Mesodermal cell (in vitro differentiated cells): ENCODE results near the gene SHISA7.
A peak's percentile ranks its signal among the peaks of the same experiment; 100 is the strongest.
"Not testable (repeated sequence)": the region's sequence is repeated elsewhere in the genome, so short reads cannot be mapped to it uniquely, and the experiment has no call there.

Experiments
- H3K27ac ChIP-seq: 2 replicates; pipeline ENCODE4 v1.7.0; 2013; ENCODE audit warnings: mild to moderate bottlenecking, low read depth, low read length, moderate library complexity; ENCODE audit not compliant: severe bottlenecking
- H3K36me3 ChIP-seq: 2 replicates; pipeline ENCODE4 v1.7.1; 2013; ENCODE audit warnings: mild to moderate bottlenecking, low read length, moderate library complexity; ENCODE audit not compliant: control insufficient read depth, insufficient read depth
- H3K4me1 ChIP-seq: one replicate; pipeline ENCODE4 v1.7.1; 2013; ENCODE audit warnings: mild to moderate bottlenecking, low read length; ENCODE audit not compliant: insufficient read depth, control insufficient read depth, poor library complexity, severe bottlenecking
- H3K4me3 ChIP-seq: 2 replicates; pipeline ENCODE4 v1.7.0; 2013; ENCODE audit warnings: low read length, control low read depth, mild to moderate bottlenecking; ENCODE audit not compliant: insufficient read depth, poor library complexity, severe bottlenecking; ENCODE audit errors: extremely low read depth
- H3K9me3 ChIP-seq: 2 replicates; pipeline ENCODE4 v1.7.1; 2013; ENCODE audit warnings: mild to moderate bottlenecking, low read length, moderate library complexity; ENCODE audit not compliant: control insufficient read depth
- WGBS, 2 experiments: methylation state at CpG; one replicate each; pipeline ENCODE4 v1.1.5; 2013; ENCODE audit warnings: missing lambda C conversion rate in 2 of 2; ENCODE audit not compliant: insufficient coverage in 2 of 2; 5-methylcytosine and 5-hydroxymethylcytosine counted together

Gene SHISA7

DNA sequence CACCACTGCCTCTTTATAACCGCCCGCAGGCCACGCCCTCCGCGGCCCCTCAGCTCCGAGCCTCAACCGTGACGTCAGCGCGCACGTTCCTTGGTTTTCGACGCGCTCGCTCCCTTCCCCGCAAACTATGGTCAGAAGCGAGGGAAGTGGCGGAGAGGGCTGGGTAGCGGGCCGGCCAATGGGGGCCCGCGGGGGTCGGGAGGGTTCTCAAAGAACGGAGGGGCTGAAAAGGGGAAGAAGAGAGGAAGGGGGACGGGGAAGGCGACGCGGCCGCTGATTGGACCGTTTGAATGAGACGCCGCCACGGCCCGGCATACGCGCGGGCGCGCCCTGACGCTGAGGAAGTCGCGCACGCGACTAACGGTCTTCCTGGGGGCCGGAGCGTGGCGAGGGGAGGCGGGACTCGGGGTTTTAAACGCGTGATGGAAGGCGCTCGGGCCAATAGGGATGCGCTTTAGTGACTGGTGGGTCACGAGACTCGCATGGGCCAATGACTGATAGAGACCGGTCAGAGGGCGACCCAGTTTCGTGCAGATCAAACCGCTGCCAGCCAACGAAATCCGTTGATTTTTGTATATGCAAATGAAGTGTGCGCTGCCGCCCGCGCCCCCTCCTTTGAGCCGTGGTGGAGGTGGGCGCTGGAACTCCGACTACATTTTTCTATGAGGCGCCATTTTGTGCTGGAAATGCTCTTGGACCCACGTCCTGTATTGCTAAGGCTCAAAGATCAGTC lies 35.1 kb downstream of the SHISA7 start:
- H3K27ac ChIP-seq: peak overlapping the region; percentile 100
- WGBS, 2 experiments: 1 to 2% methylated on average over 54 to 63 of the region's 72 CpGs
- peak overlapping the region; percentile 90 for H3K4me3 ChIP-seq
- H3K36me3 ChIP-seq: peaks cover 38% of the 10 kb centered on the region
- H3K4me1 ChIP-seq: peaks cover 12% of the 10 kb centered on the region
- H3K9me3 ChIP-seq: peaks cover 21% of the 10 kb centered on the region

DNA sequence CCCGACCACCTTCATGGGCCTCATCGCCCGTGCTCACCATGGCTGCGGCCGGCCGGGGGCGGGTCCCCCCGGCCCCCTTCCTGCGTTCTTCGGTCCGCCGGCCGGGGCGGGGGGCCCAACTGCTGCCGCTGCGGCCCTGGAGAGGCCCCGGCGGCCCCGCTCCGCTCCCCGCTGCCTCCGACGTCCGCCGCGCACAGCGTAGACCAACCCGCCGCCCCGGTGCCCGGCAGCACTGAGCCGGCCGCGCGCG lies 35.6 kb downstream of the SHISA7 start, which contains the start of gene UBE2S:
Gene UBE2S (minus strand): TSS at position 239 of the 250 bp plus-strand sequence. CDS start 199 bp downstream, at position 40.
- Histone ChIP-seq H3K4me1 (peaks cover 12% of the 10 kb centered on the region), H3K9me3 (peaks cover 21% of the 10 kb centered on the region), H3K4me3 (peak within 1 kb of the TSS; percentile 90), H3K27ac (peak within 1 kb of the TSS; percentile 100), H3K36me3 (peaks cover 42% of the 10 kb centered on the region)
- whole genome bisulfite sequencing, 2 experiments: 0% methylated on average over 27 to 32 of the region's 36 CpGs

DNA sequence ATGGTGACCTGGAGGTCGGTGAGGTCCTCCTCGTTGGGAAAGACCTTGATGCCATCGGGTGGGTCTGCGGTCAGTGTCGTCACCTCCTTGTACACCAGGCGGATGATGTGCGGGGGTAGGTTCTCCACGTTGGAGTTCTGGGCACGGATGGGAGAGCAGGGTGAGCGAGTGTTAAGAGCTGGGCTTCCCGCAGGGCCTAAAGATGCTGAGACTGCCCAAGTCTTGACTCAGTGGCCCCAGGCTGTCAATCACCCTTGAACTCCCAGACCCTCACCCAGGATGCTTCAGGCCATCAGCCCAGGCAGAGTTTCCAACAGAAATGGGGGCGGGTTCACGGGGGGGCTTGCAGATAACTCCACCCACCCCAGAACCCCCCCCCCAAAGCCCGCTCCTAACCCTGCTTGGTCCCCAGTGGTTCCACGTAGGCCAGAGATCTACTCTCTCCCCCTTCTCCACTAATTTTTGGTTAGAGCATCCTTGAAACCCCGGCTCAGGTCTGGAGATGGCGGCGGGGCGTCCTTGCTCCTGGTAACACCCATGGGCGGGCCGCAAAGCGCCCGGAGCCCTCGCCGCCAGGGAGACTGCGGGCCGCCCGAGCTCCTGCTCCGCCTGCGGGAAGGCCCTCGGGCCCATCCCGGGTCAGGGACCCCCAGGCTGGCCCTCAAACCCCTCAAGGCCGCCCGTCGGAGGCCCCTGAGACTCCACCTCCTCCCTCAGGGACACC lies 36.1 kb downstream of the SHISA7 start:
- peaks cover 12% of the 10 kb centered on the region for H3K4me1 ChIP-seq
- peak overlapping the region; percentile 100 for H3K27ac ChIP-seq
- WGBS, 2 experiments: 11 to 12% methylated on average over 26 to 27 of the region's 35 CpGs
- peak overlapping the region; percentile 90 for H3K4me3 ChIP-seq
- peaks cover 21% of the 10 kb centered on the region for H3K9me3 ChIP-seq
- peaks cover 47% of the 10 kb centered on the region for H3K36me3 ChIP-seq

DNA sequence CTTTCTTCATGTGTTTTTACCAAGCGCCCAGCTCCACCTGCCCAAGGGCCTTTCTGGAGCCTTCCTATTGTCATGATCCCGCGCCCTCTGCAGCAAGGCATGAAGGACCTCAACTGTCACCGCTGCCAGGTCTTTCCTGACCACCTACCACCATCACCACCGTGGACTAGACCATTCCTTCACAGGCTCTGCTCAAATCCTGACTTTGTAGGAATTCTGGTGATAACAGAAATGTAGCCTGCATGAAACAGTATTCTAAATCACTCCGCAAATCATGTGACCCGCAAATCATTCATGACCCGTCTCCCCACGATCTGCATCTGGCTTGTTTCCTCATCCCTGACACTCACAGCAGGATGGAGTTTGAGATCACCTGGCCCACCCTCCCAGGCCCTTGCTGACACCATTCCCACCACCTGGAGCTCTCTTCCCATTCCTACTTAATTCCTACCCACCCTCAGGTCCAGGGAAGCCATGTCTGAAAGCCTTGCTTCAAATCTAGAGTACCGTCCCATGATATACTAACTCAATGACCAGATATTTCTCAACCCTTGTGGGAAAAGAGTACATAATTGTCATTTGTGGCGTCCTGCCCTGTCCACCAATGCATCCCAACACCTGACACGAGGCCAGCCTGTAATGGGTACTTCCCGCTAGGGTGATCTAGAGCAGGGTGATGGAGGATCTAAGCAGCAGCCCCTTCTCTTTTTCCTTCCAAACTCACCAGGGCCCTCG lies 36.8 kb downstream of the SHISA7 start:
- WGBS, 2 experiments: 82 to 92% methylated on average over 6 to 10 of the region's 14 CpGs
- Histone ChIP-seq H3K4me3 (peak overlapping the region; percentile 90), H3K27ac (no peak overlapping the region), H3K4me1 (peaks cover 12% of the 10 kb centered on the region), H3K9me3 (peaks cover 21% of the 10 kb centered on the region), H3K36me3 (peaks cover 53% of the 10 kb centered on the region)

DNA sequence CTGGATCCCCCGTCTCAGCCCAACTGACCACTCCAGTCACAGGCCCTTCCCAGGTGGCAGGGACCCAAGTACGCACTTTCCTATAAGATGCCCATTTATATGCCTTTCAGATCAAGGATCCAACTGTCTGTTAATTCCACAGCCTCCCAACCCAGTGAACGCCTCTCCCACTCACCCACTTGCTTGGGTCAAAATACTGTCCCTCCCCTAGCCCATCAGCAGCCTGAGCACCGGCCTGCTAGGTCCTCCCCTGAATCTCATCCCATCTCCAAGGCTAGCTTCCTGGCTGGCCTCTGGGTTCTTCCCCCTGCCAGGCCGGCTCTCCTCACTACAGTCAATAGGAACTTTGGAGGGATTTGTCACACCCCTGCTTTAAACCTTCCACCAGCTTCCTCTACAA lies 37.5 kb downstream of the SHISA7 start:
- Histone ChIP-seq H3K36me3 (peaks cover 58% of the 10 kb centered on the region), H3K9me3 (peaks cover 21% of the 10 kb centered on the region), H3K4me3 (peak overlapping the region; percentile 90), H3K27ac (no peak overlapping the region), H3K4me1 (peaks cover 12% of the 10 kb centered on the region)
- WGBS, 2 experiments: 88 to 96% methylated on average over 4 to 5 of the region's 5 CpGs

DNA sequence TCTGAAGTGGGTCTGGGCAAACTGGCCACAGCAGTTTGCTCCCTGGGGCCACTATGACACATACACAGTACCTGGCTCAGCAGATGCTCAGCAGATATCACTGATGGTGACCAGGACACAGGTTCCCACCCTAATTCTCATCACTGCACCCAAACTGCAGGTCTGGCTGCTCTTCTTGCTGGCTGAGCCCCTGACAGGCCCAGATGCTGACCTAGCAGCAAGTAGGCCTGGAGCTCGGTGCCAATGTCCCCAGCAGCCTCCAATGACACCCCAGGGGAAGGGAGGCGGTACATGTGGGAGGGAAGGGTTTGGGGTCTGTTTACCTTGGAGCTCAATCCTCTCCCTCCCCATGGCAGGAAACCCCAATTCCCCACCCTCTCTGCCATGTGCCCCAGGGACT lies 40.6 kb downstream of the SHISA7 start:
- Histone ChIP-seq H3K9me3 (no peaks in the 10 kb centered on the region), H3K4me3 (no peak overlapping the region), H3K4me1 (peaks cover 12% of the 10 kb centered on the region), H3K36me3 (peaks cover 64% of the 10 kb centered on the region), H3K27ac (no peak overlapping the region)
- WGBS, 2 experiments: 88 to 100% methylated on average over 1 of the region's 2 CpGs

DNA sequence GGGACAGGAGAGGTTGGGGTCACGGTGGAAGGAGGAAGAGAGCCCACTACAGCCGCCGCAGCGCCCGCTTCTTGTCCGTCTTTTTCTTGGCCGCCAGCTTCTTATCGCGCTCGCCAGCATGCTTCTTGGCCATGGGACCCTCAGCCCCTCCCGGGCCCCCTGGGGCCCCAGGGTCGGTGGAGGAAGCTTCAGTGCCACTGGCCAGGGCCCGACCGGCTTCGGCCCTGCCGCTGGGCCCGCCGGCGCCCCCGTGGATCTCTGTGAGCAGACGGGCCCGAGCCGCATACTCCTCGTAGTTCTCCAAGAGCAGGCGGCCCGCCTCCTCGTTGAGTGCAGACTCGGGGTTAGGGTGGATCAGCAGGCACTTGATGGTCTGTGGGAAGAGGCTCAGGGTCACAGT lies 41.7 kb downstream of the SHISA7 start:
- not testable (repeated sequence) for H3K4me3 ChIP-seq, H3K9me3 ChIP-seq, H3K27ac ChIP-seq
- 76% methylated on average over 4 of the region's 28 CpGs; no CpG with 5 or more reads in 1 of the 2 experiments for WGBS, 2 experiments
- Histone ChIP-seq H3K36me3 (peaks cover 61% of the 10 kb centered on the region), H3K4me1 (peaks cover 12% of the 10 kb centered on the region)

DNA sequence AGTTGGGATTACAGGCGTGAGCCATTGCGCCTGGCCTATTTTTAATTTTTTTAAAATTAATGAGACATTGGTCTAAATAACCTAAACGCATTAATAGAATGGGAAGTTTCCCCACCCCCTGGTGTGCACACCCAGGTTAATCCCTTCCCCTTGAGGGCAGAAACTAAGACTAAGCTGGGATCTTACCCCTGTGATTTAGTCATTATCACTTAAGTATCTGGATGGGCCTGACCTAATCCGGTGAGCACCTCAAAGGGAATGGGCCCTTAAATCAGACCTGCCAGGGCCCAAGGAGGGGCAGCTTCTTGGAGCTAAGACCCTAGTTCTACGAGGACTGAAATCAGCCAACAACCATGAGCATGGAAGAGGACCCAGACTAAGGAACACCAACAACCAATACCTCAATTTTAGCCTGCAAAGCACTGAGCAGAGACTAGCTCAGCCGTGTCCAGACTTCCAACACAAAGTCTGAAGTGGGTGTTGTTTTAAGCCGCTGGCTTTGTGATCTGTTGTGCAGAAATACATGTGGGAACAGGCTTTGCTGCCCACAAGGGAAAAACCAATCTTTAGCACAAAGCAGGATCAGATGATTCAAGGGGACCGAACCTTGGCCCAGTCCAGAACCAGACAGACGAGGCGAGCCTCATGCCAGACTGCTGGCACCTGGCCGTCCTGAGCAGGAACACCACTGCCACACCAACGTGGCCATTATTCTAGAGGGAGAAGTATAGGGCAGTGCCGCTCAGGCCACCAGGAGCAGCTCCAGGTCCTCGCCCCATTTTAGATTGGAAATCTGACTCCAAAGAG lies 42.6 kb downstream of the SHISA7 start:
- WGBS, 2 experiments: 97 to 98% methylated on average over 10 to 11 of the region's 14 CpGs
- Histone ChIP-seq H3K9me3 (no peaks in the 10 kb centered on the region), H3K4me3 (no peak overlapping the region), H3K36me3 (peaks cover 52% of the 10 kb centered on the region), H3K4me1 (peaks cover 3% of the 10 kb centered on the region), H3K27ac (no peak overlapping the region)

DNA sequence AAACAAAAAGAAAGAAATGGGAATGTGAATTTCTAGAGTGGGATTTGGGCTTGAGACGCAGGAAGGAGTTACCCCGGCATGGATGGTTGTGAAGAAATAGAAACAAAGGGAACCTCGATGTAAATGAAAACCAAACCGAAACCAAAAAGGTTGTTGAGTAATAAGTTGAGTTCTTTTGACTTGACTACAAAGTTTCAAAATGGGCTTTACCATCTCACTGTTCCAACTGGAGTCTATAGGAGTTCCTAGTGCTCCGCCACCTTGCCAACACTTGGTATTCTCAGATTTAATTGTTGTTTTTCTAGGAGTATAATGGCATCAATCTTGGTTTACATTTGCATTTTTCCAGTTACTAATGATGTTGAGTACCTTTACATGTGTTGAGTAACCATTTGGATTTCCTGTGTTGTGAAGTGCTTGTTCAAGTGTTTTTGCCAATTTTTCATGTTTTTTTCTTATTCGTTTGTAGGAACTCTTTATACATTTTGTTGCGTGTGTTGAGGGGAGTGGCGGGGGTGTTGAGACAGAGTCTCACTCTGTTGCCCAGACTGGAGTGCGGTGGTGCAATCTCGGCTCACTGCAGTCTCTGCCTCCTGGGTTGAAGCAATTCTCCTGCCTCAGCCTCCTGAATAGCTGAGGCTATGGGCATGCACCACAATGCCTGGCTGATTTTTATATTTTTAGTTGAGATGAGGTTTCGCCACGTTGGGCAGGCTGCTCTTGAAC lies 44.7 kb downstream of the SHISA7 start:
- peaks cover 30% of the 10 kb centered on the region for H3K36me3 ChIP-seq
- no peak overlapping the region for H3K4me3 ChIP-seq
- 94 to 97% methylated on average over 9 of the region's 12 CpGs for WGBS, 2 experiments
- H3K9me3 ChIP-seq: no peaks in the 10 kb centered on the region
- no peaks in the 10 kb centered on the region for H3K4me1 ChIP-seq
- H3K27ac ChIP-seq: no peak overlapping the region
